GM19452 (cell line): Measurements from ENCODE around the gene KRT25.

Experiments
- ATAC-seq: cut with Tn5 transposase; IDR thresholded peaks from one replicate; pipeline ENCODE4 v1.9.1; 2021; ENCODE audit not compliant: unreplicated experiment

KRT25 gene

GRCh38 chr17:40755231-40755630, at the start of gene KRT25:
Gene KRT25 (minus strand): TSS chr17:40755331. CDS start chr17:40755271, 60 bp downstream.
- no peak for ATAC-seq

- no peak for ATAC-seq
Measured at GRCh38 chr17:40803617-40804082, 48.5 kb upstream of the KRT25 start.

- ATAC-seq, result no peak
Measured at GRCh38 chr17:40801157-40801556, 46.0 kb upstream of the KRT25 start.

GRCh38 chr17:40800381-40800780, 45.2 kb upstream of the KRT25 start:
- no peak for ATAC-seq

GRCh38 chr17:40799859-40800258, 44.7 kb upstream of the KRT25 start, which contains the start of gene KRT28:
Gene KRT28 (minus strand): TSS chr17:40799959. CDS start chr17:40799893, 66 bp downstream.
- no peak for ATAC-seq

GRCh38 chr17:40796846-40797245, 41.7 kb upstream of the KRT25 start:
- no peak for ATAC-seq

GRCh38 chr17:40795019-40795667, 40.0 kb upstream of the KRT25 start:
- ATAC-seq, result no peak

GRCh38 chr17:40794466-40794865, 39.3 kb upstream of the KRT25 start:
- no peak for ATAC-seq

GRCh38 chr17:40793832-40794231, 38.7 kb upstream of the KRT25 start:
- ATAC-seq, result no peak

- no peak for ATAC-seq
Measured at GRCh38 chr17:40791787-40792436, 36.8 kb upstream of the KRT25 start.

- ATAC-seq, result no peak
Measured at GRCh38 chr17:40791111-40791510, 36.0 kb upstream of the KRT25 start.

GRCh38 chr17:40782450-40782849, 27.3 kb upstream of the KRT25 start, which contains the start of gene KRT27:
Gene KRT27 (minus strand): TSS chr17:40782550. CDS start chr17:40782493, 57 bp downstream.
- no peak for ATAC-seq

- ATAC-seq, result no peak
Measured at GRCh38 chr17:40779181-40779909, 24.2 kb upstream of the KRT25 start.

GRCh38 chr17:40778461-40778860, 23.3 kb upstream of the KRT25 start:
- ATAC-seq, result no peak

- ATAC-seq, result no peak
Measured at GRCh38 chr17:40777971-40778370, 22.8 kb upstream of the KRT25 start.

GRCh38 chr17:40777459-40777858, 22.3 kb upstream of the KRT25 start:
- no peak for ATAC-seq

GRCh38 chr17:40775945-40776344, 20.8 kb upstream of the KRT25 start:
- no peak for ATAC-seq

- ATAC-seq, result no peak
Measured at GRCh38 chr17:40772101-40772500, 17.0 kb upstream of the KRT25 start, which contains the start of gene KRT26. Gene KRT26 (minus strand): TSS chr17:40772201. CDS start chr17:40772113, 88 bp downstream.

GRCh38 chr17:40765657-40766056, 10.5 kb upstream of the KRT25 start:
- no peak for ATAC-seq

GRCh38 chr17:40763752-40764151, 8.6 kb upstream of the KRT25 start:
- no peak for ATAC-seq
